Neural cell (in vitro differentiated cells): Measurements from ENCODE around the gene NADK2. TPM values are rescaled to one million over a fixed set of nuclear protein-coding genes. Genes with fewer than 3 reads are reported as not detected.

Source experiments
- H2AFZ ChIP-seq: fragments of 200-600, 300-800 bp; sonication (generic), shearing (Covaris generic); 2 replicates; pipeline ENCODE4 v1.6.0; 2014; ENCODE audit warnings: low read depth, mild to moderate bottlenecking, antibody characterized with exemption, low read length, moderate library complexity
- H3F3A ChIP-seq: fragments of 200-600 bp; shearing (Covaris generic); 2 replicates; pipeline ENCODE4 v1.6.1; 2016; ENCODE audit warnings: mild to moderate bottlenecking, moderate library complexity, mixed read lengths, antibody characterized with exemption, low read length; ENCODE audit not compliant: insufficient read depth, poor library complexity, severe bottlenecking
- H3K27ac ChIP-seq: fragments of 200-600, 300-800 bp; sonication (generic), shearing (Covaris generic); 2 replicates; pipeline ENCODE4 v1.5.1; 2014; ENCODE audit warnings: mild to moderate bottlenecking, low read length, moderate library complexity
- H3K27me3 ChIP-seq: fragments of 300-800, 200-600 bp; sonication (generic), shearing (Covaris generic); 2 replicates; pipeline ENCODE4 v1.6.0; 2014; ENCODE audit warnings: mild to moderate bottlenecking, low read depth, low read length, moderate library complexity; ENCODE audit not compliant: insufficient read depth
- H3K36me3 ChIP-seq: fragments of 300-800, 200-600 bp; sonication (generic), shearing (Covaris generic); 2 replicates; pipeline ENCODE4 v1.5.1; 2014; ENCODE audit warnings: mild to moderate bottlenecking, antibody characterized with exemption, low read length, moderate library complexity; ENCODE audit not compliant: insufficient read depth
- H3K4me2 ChIP-seq: fragments of 300-800, 200-600 bp; sonication (generic), shearing (Covaris generic); 2 replicates; pipeline ENCODE4 v1.6.0; 2014; ENCODE audit warnings: mild to moderate bottlenecking, low read length
- H3K4me3 ChIP-seq: fragments of 300-800, 200-600 bp; sonication (generic), shearing (Covaris generic); 2 replicates; pipeline ENCODE4 v1.5.1; 2014; ENCODE audit warnings: mild to moderate bottlenecking, low read length, moderate library complexity
- H3K79me2 ChIP-seq: fragments of 200-600 bp; shearing (Covaris generic); replicated peaks from 2 replicates; pipeline ENCODE4 v1.6.0; 2014; ENCODE audit warnings: mild to moderate bottlenecking, low read length, moderate library complexity; ENCODE audit not compliant: insufficient read depth
- H3K9ac ChIP-seq: fragments of 300-800, 200-600 bp; sonication (generic), shearing (Covaris generic); 2 replicates; pipeline ENCODE4 v1.6.1; 2016; ENCODE audit warnings: mild to moderate bottlenecking, low read length, mixed read lengths
- H3K9me2 ChIP-seq: fragments of 200-600 bp; shearing (Covaris generic); 2 replicates; pipeline ENCODE4 v1.6.1; 2016; ENCODE audit warnings: mild to moderate bottlenecking, low read length, mixed read lengths; ENCODE audit not compliant: insufficient read depth
- H3K9me3 ChIP-seq: fragments of 200-600, 300-800 bp; sonication (generic), shearing (Covaris generic); 2 replicates; pipeline ENCODE4 v1.6.1; 2016; ENCODE audit warnings: mild to moderate bottlenecking, mixed run types, low read length, moderate library complexity, mixed read lengths
- H4K20me1 ChIP-seq: fragments of 200-600 bp; shearing (Covaris generic); 2 replicates; pipeline ENCODE4 v1.6.1; 2016; ENCODE audit warnings: mild to moderate bottlenecking, mixed run types; ENCODE audit not compliant: insufficient read depth
- CTCF ChIP-seq: fragments of 450-650 bp; IDR thresholded peaks from 2 replicates; pipeline ENCODE4 v1.5.1; 2014; ENCODE audit warnings: antibody characterized with exemption, mild to moderate bottlenecking, moderate library complexity; ENCODE audit not compliant: poor library complexity, severe bottlenecking
- EP300 ChIP-seq: fragments of 450-650 bp; conservative IDR thresholded peaks from 2 replicates; pipeline ENCODE4 v1.6.1; 2014; ENCODE audit warnings: antibody characterized with exemption, mild to moderate bottlenecking, moderate library complexity; ENCODE audit not compliant: poor library complexity, severe bottlenecking
- EZH2 ChIP-seq: fragments of 200-600, 300-800 bp; shearing (Covaris generic), sonication (generic); IDR thresholded peaks from 2 replicates; pipeline ENCODE4 v1.6.1; 2014; ENCODE audit warnings: antibody characterized with exemption, low read length, borderline replicate concordance, mild to moderate bottlenecking; ENCODE audit not compliant: insufficient read depth, poor library complexity, severe bottlenecking
- MXI1 ChIP-seq: fragments of 450-650 bp; conservative IDR thresholded peaks from 2 replicates; pipeline ENCODE4 v1.6.1; 2014; ENCODE audit warnings: antibody characterized with exemption, mild to moderate bottlenecking; ENCODE audit not compliant: poor library complexity, severe bottlenecking
- POLR2AphosphoS5 ChIP-seq: IDR thresholded peaks from 2 replicates; pipeline ENCODE4 v1.6.1; 2012
- RAD21 ChIP-seq: fragments of 450-650 bp; conservative IDR thresholded peaks from 2 replicates; pipeline ENCODE4 v1.6.1; 2014; ENCODE audit warnings: antibody characterized with exemption, mild to moderate bottlenecking, moderate library complexity
- SMC3 ChIP-seq: fragments of 450-650 bp; conservative IDR thresholded peaks from 2 replicates; pipeline ENCODE4 v1.6.1; 2014; ENCODE audit warnings: antibody characterized with exemption, mild to moderate bottlenecking, moderate library complexity; ENCODE audit not compliant: poor library complexity
- TAF1 ChIP-seq: IDR thresholded peaks from 2 replicates; pipeline ENCODE4 v1.6.1; 2012; ENCODE audit warnings: low read depth
- polyA plus RNA-seq: library from polyadenylated mRNA; depleted of rRNA; stranded (reverse); fragments of >200 nt; gene quantifications from 2 replicates; pipeline ENCODE4 v1.2.3, GENCODE V29; 2014

The NADK2 gene
- polyA plus RNA-seq, 1 donor from 2014 or later, result 66.8 TPM

DNA sequence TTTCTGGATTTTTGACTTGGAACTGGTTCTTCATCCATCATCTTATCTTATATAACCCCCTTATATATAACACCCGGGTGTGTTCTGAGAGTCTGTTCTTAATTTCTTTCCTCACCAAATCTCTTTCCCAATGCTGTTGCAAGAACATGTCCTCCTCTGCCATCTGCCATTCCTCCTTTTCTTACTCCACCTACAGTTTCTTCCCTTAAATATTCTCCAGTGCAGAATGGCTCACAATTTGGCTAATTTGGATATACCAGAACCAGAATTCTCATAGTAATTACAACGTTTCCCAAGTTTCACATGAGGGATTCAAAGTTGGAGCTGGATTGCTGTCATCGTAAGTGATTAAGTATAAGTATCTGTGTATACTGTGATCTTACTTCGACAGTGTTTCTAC is 61.8 kb downstream of the NADK2 start:
- H3K36me3 ChIP-seq, result peaks cover 14% of the 10 kb centered on the region
- no peak overlapping the region for H3K27ac ChIP-seq
- no peak overlapping the region for H3K9ac ChIP-seq
- no peak for TF ChIP-seq SMC3
- no peaks in the 10 kb centered on the region for H3K9me2 ChIP-seq
- H3K79me2 ChIP-seq, result no peaks in the 10 kb centered on the region
- no peaks in the 10 kb centered on the region for H3F3A ChIP-seq
- H3K27me3 ChIP-seq, result no peaks in the 10 kb centered on the region
- no peak overlapping the region for H2AFZ ChIP-seq
- H3K4me2 ChIP-seq, result no peak overlapping the region
- H3K9me3 ChIP-seq, result no peaks in the 10 kb centered on the region
- no peaks in the 10 kb centered on the region for H4K20me1 ChIP-seq
- H3K4me3 ChIP-seq, result no peak overlapping the region

- no peak overlapping the region for H3K4me3 ChIP-seq
- no peak overlapping the region for H3K4me2 ChIP-seq
- TF ChIP-seq SMC3 (no peak), TAF1 (no peak), POLR2AphosphoS5 (no peak)
- no peaks in the 10 kb centered on the region for H3K9me3 ChIP-seq
- no peak overlapping the region for H3K9ac ChIP-seq
- H3K36me3 ChIP-seq, result peaks cover 14% of the 10 kb centered on the region
- no peaks in the 10 kb centered on the region for H3K9me2 ChIP-seq
- no peak overlapping the region for H3K27ac ChIP-seq
- no peaks in the 10 kb centered on the region for H3F3A ChIP-seq
- no peaks in the 10 kb centered on the region for H3K27me3 ChIP-seq
- H3K79me2 ChIP-seq, result no peaks in the 10 kb centered on the region
- no peaks in the 10 kb centered on the region for H4K20me1 ChIP-seq
- H2AFZ ChIP-seq, result no peak overlapping the region
Measured at GRCh38 chr5:36178524-36178890, 63.2 kb downstream of the NADK2 start.

DNA sequence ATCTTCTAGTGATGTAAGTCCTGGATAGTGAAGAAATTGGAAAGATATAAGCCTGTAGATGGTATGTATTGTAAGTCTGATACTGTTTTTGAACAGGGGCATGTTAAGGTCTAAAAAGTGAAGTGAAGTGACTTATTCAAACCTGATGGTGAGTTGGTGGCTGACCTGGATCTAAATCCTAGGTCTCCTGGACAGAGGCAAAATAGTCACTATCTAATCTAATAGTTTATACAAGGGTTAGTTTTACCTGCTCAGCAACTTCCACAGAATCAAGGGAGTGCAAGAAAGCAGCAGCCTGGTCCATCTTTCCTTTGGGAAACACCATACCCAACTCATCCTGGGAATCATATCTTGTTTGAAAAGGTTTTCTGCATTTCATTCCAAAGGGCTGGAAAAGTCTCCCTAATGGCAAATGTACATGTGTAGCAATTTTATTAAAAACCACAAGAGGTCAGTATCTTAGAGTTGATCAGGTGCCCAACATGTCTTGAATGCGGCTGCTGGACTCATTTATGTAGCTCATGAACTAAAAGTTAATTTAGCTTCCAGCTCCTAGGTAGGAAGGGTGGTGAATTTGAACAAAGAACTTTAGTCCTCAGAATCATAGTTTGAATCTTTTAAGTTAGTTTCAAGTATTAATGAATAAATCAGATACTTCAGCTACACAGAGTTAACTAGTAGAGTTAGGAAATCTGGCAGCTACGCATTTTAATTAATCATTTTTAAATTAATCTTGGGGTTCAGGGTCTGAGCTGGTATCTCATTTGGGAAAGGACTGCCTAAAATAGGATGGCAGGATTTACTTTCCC is 63.8 kb downstream of the NADK2 start:
- TF ChIP-seq EP300 (no peak), RAD21 (peak; percentile 62), CTCF (peak; percentile 70), EZH2 (no peak), POLR2AphosphoS5 (no peak), MXI1 (no peak), SMC3 (peak; percentile 72)
- H3K79me2 ChIP-seq, result no peaks in the 10 kb centered on the region
- H4K20me1 ChIP-seq, result no peaks in the 10 kb centered on the region
- peaks cover 14% of the 10 kb centered on the region for H3K36me3 ChIP-seq
- H3K4me2 ChIP-seq, result no peak overlapping the region
- no peak overlapping the region for H3K27ac ChIP-seq
- no peak overlapping the region for H3K4me3 ChIP-seq
- H3K9me2 ChIP-seq, result no peaks in the 10 kb centered on the region
- no peak overlapping the region for H2AFZ ChIP-seq
- H3K27me3 ChIP-seq, result no peaks in the 10 kb centered on the region
- no peaks in the 10 kb centered on the region for H3F3A ChIP-seq
- H3K9me3 ChIP-seq, result no peaks in the 10 kb centered on the region
- H3K9ac ChIP-seq, result no peak overlapping the region
